IMR-90 (cell line): ENCODE results near the gene ZNF341. TPM values are rescaled to one million over a fixed set of nuclear protein-coding genes. Genes with fewer than 3 reads are reported as not detected.

Experiments used
- ATAC-seq: fragments of 200-7000 bp; cut with Tn5 transposase; 2 replicates; pipeline ENCODE4 v1.9.1; 2020; ENCODE audit warnings: low read depth, mild to moderate bottlenecking, moderate library complexity
- BruUV-seq: library from RNA; stranded (reverse); fragments of 400-500 nt; replicated peaks from 2 replicates; lab custom pipeline; 2021; lab: Mats Ljungman, UMichigan
- CTCF ChIA-PET: fragments of 300-600 bp; formaldehyde crosslinking; extraction: SDS; loops from one replicate; lab custom pipeline; 2021; ENCODE audit warnings: antibody characterized with exemption; lab: Yijun Ruan, JAX
- POLR2A ChIA-PET: fragments of 300-600 bp; sonication (Branson Sonifier 250); formaldehyde crosslinking; loops from one replicate; lab custom pipeline; 2022; ENCODE audit warnings: antibody characterized with exemption; ENCODE audit not compliant: unreplicated experiment; lab: Charles Lee
- DNase-seq: peaks from one replicate; pipeline ENCODE4 v3.0.0; 2013
- H2AFZ ChIP-seq: replicated peaks from 2 replicates; pipeline ENCODE3; 2013; ENCODE audit warnings: low read length, mild to moderate bottlenecking; ENCODE audit not compliant: poor library complexity
- H2AK5ac ChIP-seq: 2 replicates; pipeline ENCODE4 v1.6.1; 2013; ENCODE audit warnings: low read depth, low read length, inconsistent platforms
- H2AK9ac ChIP-seq: replicated peaks from 2 replicates; pipeline ENCODE3; 2013; ENCODE audit warnings: mild to moderate bottlenecking, low read depth, low read length, moderate library complexity; ENCODE audit not compliant: poor library complexity
- H2BK120ac ChIP-seq: 2 replicates; pipeline ENCODE4 v1.6.1; 2013; ENCODE audit warnings: low read depth, low read length, inconsistent platforms
- H2BK15ac ChIP-seq: 3 replicates; pipeline ENCODE4 v1.6.1; 2013; ENCODE audit warnings: low read depth, low read length, inconsistent platforms
- H2BK20ac ChIP-seq: 2 replicates; pipeline ENCODE4 v1.6.1; 2013; ENCODE audit warnings: low read depth, mild to moderate bottlenecking, inconsistent platforms, low read length, moderate library complexity
- H2BK5ac ChIP-seq: 2 replicates; pipeline ENCODE4 v1.6.1; 2013; ENCODE audit warnings: mild to moderate bottlenecking, low read depth, low read length, inconsistent platforms; ENCODE audit not compliant: poor library complexity, severe bottlenecking
- H3K14ac ChIP-seq: replicated peaks from 2 replicates; pipeline ENCODE4 v1.6.1; 2013; ENCODE audit warnings: low read depth, low read length, inconsistent platforms
- H3K18ac ChIP-seq: 2 replicates; pipeline ENCODE4 v1.6.1; 2013; ENCODE audit warnings: low read depth, low read length, control low read depth
- H3K23ac ChIP-seq: 2 replicates; pipeline ENCODE4 v1.6.1; 2013; ENCODE audit warnings: low read depth, low read length, inconsistent platforms
- H3K27ac ChIP-seq: 2 replicates; pipeline ENCODE4 v1.5.1; 2013; ENCODE audit warnings: mild to moderate bottlenecking, control low read depth, low read length; ENCODE audit not compliant: insufficient read depth
- H3K27me3 ChIP-seq: 2 replicates; pipeline ENCODE4 v1.6.1; 2013; ENCODE audit warnings: low read length; ENCODE audit not compliant: control insufficient read depth, insufficient read depth
- H3K36me3 ChIP-seq: 2 replicates; pipeline ENCODE4 v1.6.1; 2013; ENCODE audit warnings: low read length, mixed read lengths; ENCODE audit not compliant: control insufficient read depth, insufficient read depth
- H3K4ac ChIP-seq: 2 replicates; pipeline ENCODE4 v1.6.1; 2013; ENCODE audit warnings: low read depth, low read length, inconsistent platforms
- H3K4me1 ChIP-seq: 2 replicates; pipeline ENCODE4 v1.6.1; 2013; ENCODE audit warnings: low read length, mixed read lengths; ENCODE audit not compliant: control insufficient read depth, insufficient read depth
- H3K4me2 ChIP-seq: 2 replicates; pipeline ENCODE4 v1.6.1; 2013; ENCODE audit warnings: low read depth, mild to moderate bottlenecking, control low read depth, low read length, moderate library complexity
- H3K4me3 ChIP-seq: 2 replicates; pipeline ENCODE4 v1.5.1; 2013; ENCODE audit warnings: low read depth, mild to moderate bottlenecking, control low read depth, low read length, moderate library complexity; ENCODE audit not compliant: insufficient read depth
- H3K56ac ChIP-seq: 2 replicates; pipeline ENCODE4 v1.6.1; 2013; ENCODE audit warnings: low read length, inconsistent platforms; ENCODE audit not compliant: insufficient read depth; ENCODE audit errors: extremely low read depth
- H3K79me1 ChIP-seq, 2 experiments: 2 replicates each; pipeline ENCODE4 v1.6.1; 2013; ENCODE audit warnings: low read length in 2 of 2, inconsistent platforms in 1 of 2, low read depth in 1 of 2
- H3K9ac ChIP-seq: 2 replicates; pipeline ENCODE4 v1.6.1; 2013; ENCODE audit warnings: low read depth, low read length, control low read depth
- H3K9me1 ChIP-seq: 2 replicates; pipeline ENCODE4 v1.6.1; 2013; ENCODE audit warnings: low read length, inconsistent platforms; ENCODE audit not compliant: insufficient read depth
- H3K9me3 ChIP-seq: 2 replicates; pipeline ENCODE4 v1.6.1; 2013; ENCODE audit warnings: low read length; ENCODE audit not compliant: control insufficient read depth, insufficient read depth
- H4K20me1 ChIP-seq: 2 replicates; pipeline ENCODE4 v1.6.1; 2013; ENCODE audit warnings: low read length, inconsistent platforms; ENCODE audit not compliant: insufficient read depth
- H4K5ac ChIP-seq: 2 replicates; pipeline ENCODE4 v1.6.1; 2013; ENCODE audit warnings: mild to moderate bottlenecking, low read depth, low read length, control low read depth
- H4K8ac ChIP-seq, 2 experiments: 2 replicates each; pipeline ENCODE4 v1.6.1; 2013; ENCODE audit warnings: low read depth in 2 of 2, low read length in 2 of 2, control low read depth in 1 of 2, inconsistent platforms in 1 of 2
- H4K91ac ChIP-seq: 2 replicates; pipeline ENCODE4 v1.6.1; 2013; ENCODE audit warnings: low read depth, low read length, inconsistent platforms; ENCODE audit not compliant: insufficient read depth
- BHLHE40 ChIP-seq: fragments of 150-350 bp; IDR thresholded peaks from 2 replicates; pipeline ENCODE4 v1.6.1; 2016; ENCODE audit warnings: mild to moderate bottlenecking, low read depth, low read length
- CEBPB ChIP-seq: IDR thresholded peaks from 2 replicates; pipeline ENCODE4 v1.6.1; 2012; ENCODE audit warnings: low read depth, low read length, improper control_type of control experiment
- CHD1 ChIP-seq: IDR thresholded peaks from 2 replicates; pipeline ENCODE4 v1.6.1; 2012; ENCODE audit warnings: low read depth, low read length, improper control_type of control experiment
- FOS ChIP-seq: fragments of 150-350 bp; IDR thresholded peaks from 2 replicates; pipeline ENCODE4 v1.6.1; 2016; ENCODE audit warnings: low read depth, low read length
- MAFK ChIP-seq: IDR thresholded peaks from 2 replicates; pipeline ENCODE4 v1.6.1; 2012; ENCODE audit warnings: low read depth, low read length, improper control_type of control experiment
- MAZ ChIP-seq: IDR thresholded peaks from 2 replicates; pipeline ENCODE4 v1.6.1; 2012; ENCODE audit warnings: low read depth, mild to moderate bottlenecking, low read length, improper control_type of control experiment, moderate library complexity, borderline replicate concordance
- POLR2A ChIP-seq: IDR thresholded peaks from 2 replicates; pipeline ENCODE4 v1.6.1; 2012; ENCODE audit warnings: mild to moderate bottlenecking, low read depth, low read length
- RAD21 ChIP-seq: IDR thresholded peaks from 2 replicates; pipeline ENCODE4 v1.6.1; 2012; ENCODE audit warnings: low read length, improper control_type of control experiment
- RCOR1 ChIP-seq: IDR thresholded peaks from 2 replicates; pipeline ENCODE4 v1.6.1; 2012; ENCODE audit warnings: mild to moderate bottlenecking, low read length, improper control_type of control experiment; ENCODE audit not compliant: insufficient replicate concordance
- RFX5 ChIP-seq: IDR thresholded peaks from 2 replicates; pipeline ENCODE4 v1.8.0; 2012; ENCODE audit warnings: low read depth, mild to moderate bottlenecking, low read length, moderate library complexity
- SMC3 ChIP-seq: fragments of 150-350 bp; IDR thresholded peaks from 2 replicates; pipeline ENCODE4 v1.6.1; 2016; ENCODE audit warnings: low read depth, mild to moderate bottlenecking, antibody characterized with exemption, low read length, moderate library complexity
- WGBS, 2 experiments: methylation state at CpG; one replicate each; pipeline versions ENCODE4 v1.1.5 to v1.1.7; 2013; ENCODE audit warnings: missing lambda C conversion rate in 2 of 2; ENCODE audit not compliant: insufficient read length in 1 of 2; ENCODE audit errors: extremely low coverage in 2 of 2; 5-methylcytosine and 5-hydroxymethylcytosine counted together
- dilution Hi-C: fragments of 300-500 bp; cut with HindIII; formaldehyde crosslinking; loops from one replicate; pipeline ENCODE4 v1.14.3; 2018; ENCODE audit warnings: low sequenced_read_pairs; ENCODE audit not compliant: unreplicated experiment
- in situ Hi-C: fragments of 300-500 bp; cut with MboI; formaldehyde crosslinking; loops from 3 replicates; pipeline ENCODE4 v1.14.3; 2019; ENCODE audit warnings: low sequenced_read_pairs, inconsistent platforms, mixed read lengths
- intact Hi-C: fragments of 100-400 bp; cut with micrococcal nuclease; formaldehyde crosslinking; loops from 2 replicates; pipeline ENCODE4 v1.10.0; 2022
- polyA plus RNA-seq, 3 experiments: library from polyadenylated mRNA; depleted of rRNA; stranded (reverse); fragments of >200 nt; gene quantifications; 2 replicates each; pipeline ENCODE4 v1.2.3, GENCODE V29; 2012; ENCODE audit warnings: low replicate concordance in 1 of 3
- total RNA-seq: library from RNA; depleted of rRNA; stranded (reverse); fragments of >200 nt; gene quantifications from 2 replicates; pipeline ENCODE4 v1.2.3, GENCODE V29; 2012
- TF ChIP-seq, protein P1 (sequence below): fragments of 150-350 bp; IDR thresholded peaks from 2 replicates; pipeline ENCODE4 v1.6.1; 2017; ENCODE audit warnings: mild to moderate bottlenecking, antibody characterized with exemption, low read length, low read depth
- TF ChIP-seq, protein P2 (sequence below): fragments of 150-350 bp; IDR thresholded peaks from 2 replicates; pipeline ENCODE4 v1.6.1; 2016; ENCODE audit warnings: low read depth, mild to moderate bottlenecking, low read length, moderate library complexity, borderline replicate concordance
- TF ChIP-seq, protein P3 (sequence below): conservative IDR thresholded peaks from 2 replicates; pipeline ENCODE4 v1.5.1; 2012; ENCODE audit warnings: mild to moderate bottlenecking, low read depth, low read length, improper control_type of control experiment

ZNF341 gene
- total and polyA plus RNA-seq, 2 of the 4 experiments (the other 2 are of a cell fraction) = 1.1 to 3.4 TPM

DNA sequence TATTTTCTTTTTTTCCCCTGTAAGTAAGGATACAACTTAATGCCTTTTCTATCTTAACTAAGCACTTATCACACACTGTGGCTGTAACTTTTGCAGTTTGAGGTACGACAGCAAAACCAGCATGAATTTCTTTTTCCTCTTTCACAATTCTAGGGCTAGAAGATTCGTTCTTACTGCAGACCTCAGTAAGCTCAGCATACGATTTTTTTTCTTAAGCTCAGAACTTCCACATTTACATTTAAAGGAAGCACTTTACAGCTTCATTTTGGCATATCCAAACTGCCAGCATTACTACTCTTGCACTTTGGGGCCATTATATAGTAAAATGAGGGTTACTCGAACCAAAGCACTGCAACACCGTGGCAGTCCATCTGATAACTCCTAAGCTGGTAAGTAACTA lies 78.5 kb downstream of the ZNF341 start:
- Histone ChIP-seq H3K9ac (no peak overlapping the region), H2BK120ac (no peak overlapping the region), H3K27ac (no peak overlapping the region), H3K36me3 (no peaks in the 10 kb centered on the region; the same call in 1 of the 2 replicates), H3K4me2 (no peak overlapping the region), H3K79me1 (peaks cover 6 to 35% of the 10 kb centered on the region in 2 experiments), H2AK9ac (no peak overlapping the region), H3K56ac (no peak overlapping the region), H2AK5ac (no peak overlapping the region), H4K8ac (no peak overlapping the region), H3K9me3 (no peaks in the 10 kb centered on the region), H3K23ac (no peak overlapping the region), H3K4me3 (no peak overlapping the region), H3K27me3 (no peaks in the 10 kb centered on the region), H2BK20ac (no peak overlapping the region), H3K4me1 (peaks cover 7% of the 10 kb centered on the region), H4K20me1 (peaks cover 34% of the 10 kb centered on the region), H4K91ac (no peak overlapping the region), H3K14ac (no peak overlapping the region), H2BK15ac (no peak overlapping the region), H4K5ac (no peak overlapping the region), H3K18ac (no peak overlapping the region), H2AFZ (no peak overlapping the region), H2BK5ac (no peak overlapping the region), H3K9me1 (peaks cover 22% of the 10 kb centered on the region), H3K4ac (no peak overlapping the region)
- no CpG with 5 or more reads among the region's 5 CpGs for WGBS, 2 experiments
- ChIA-PET POLR2A (interaction anchor here (1.0 kb wide), 1 partner anchor 9 kb away, joined by 3 read pairs; no protein-coding TSS in a partner anchor), CTCF (interaction anchor here (0.8 kb wide), 1 partner anchor 78 kb away, joined by 3 read pairs; no protein-coding TSS in a partner anchor)
- TF ChIP-seq FOS = no peak
- no peak for TF ChIP-seq CHD1
- no peak for TF ChIP-seq SMC3
- TF ChIP-seq, protein P1, sequence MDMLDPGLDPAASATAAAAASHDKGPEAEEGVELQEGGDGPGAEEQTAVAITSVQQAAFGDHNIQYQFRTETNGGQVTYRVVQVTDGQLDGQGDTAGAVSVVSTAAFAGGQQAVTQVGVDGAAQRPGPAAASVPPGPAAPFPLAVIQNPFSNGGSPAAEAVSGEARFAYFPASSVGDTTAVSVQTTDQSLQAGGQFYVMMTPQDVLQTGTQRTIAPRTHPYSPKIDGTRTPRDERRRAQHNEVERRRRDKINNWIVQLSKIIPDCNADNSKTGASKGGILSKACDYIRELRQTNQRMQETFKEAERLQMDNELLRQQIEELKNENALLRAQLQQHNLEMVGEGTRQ = no peak
- TF ChIP-seq RCOR1 = no peak
- TF ChIP-seq POLR2A = no peak
- no peak for TF ChIP-seq CEBPB
- no peak for TF ChIP-seq RFX5
- no peak for TF ChIP-seq RAD21
- TF ChIP-seq, protein P2, sequence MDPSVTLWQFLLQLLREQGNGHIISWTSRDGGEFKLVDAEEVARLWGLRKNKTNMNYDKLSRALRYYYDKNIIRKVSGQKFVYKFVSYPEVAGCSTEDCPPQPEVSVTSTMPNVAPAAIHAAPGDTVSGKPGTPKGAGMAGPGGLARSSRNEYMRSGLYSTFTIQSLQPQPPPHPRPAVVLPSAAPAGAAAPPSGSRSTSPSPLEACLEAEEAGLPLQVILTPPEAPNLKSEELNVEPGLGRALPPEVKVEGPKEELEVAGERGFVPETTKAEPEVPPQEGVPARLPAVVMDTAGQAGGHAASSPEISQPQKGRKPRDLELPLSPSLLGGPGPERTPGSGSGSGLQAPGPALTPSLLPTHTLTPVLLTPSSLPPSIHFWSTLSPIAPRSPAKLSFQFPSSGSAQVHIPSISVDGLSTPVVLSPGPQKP = no peak
- no peak for TF ChIP-seq MAZ
- TF ChIP-seq, protein P3, sequence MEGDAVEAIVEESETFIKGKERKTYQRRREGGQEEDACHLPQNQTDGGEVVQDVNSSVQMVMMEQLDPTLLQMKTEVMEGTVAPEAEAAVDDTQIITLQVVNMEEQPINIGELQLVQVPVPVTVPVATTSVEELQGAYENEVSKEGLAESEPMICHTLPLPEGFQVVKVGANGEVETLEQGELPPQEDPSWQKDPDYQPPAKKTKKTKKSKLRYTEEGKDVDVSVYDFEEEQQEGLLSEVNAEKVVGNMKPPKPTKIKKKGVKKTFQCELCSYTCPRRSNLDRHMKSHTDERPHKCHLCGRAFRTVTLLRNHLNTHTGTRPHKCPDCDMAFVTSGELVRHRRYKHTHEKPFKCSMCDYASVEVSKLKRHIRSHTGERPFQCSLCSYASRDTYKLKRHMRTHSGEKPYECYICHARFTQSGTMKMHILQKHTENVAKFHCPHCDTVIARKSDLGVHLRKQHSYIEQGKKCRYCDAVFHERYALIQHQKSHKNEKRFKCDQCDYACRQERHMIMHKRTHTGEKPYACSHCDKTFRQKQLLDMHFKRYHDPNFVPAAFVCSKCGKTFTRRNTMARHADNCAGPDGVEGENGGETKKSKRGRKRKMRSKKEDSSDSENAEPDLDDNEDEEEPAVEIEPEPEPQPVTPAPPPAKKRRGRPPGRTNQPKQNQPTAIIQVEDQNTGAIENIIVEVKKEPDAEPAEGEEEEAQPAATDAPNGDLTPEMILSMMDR = no peak
- TF ChIP-seq MAFK = no peak
- TF ChIP-seq BHLHE40 = no peak
- no TSS peak for BruUV-seq
- DNase-seq = no peak
- no peak for ATAC-seq
- dilution Hi-C loops = no loop called here
- in situ Hi-C loops = no loop called here
- intact Hi-C loops = loop anchor here (5.0 to 10.0 kb wide), 2 partner anchors 78 to 145 kb away; partner anchors contain the start of genes ACTL10, C20orf144 and ZNF341
